CMK (cell line): ENCODE measurements around the gene FBXW12.
"Not testable (repeated sequence)": the region's sequence is repeated elsewhere in the genome, so short reads cannot be mapped to it uniquely, and the experiment has no call there.

Experiments used
- DNase-seq: peaks from one replicate; pipeline ENCODE4 v3.0.0-alpha.2; 2010; ENCODE audit warnings: low read depth

FBXW12 gene

GRCh38 chr3:48371651-48372376, at the start of gene FBXW12:
Gene FBXW12 (plus strand): TSS chr3:48372219. CDS start chr3:48372768, 549 bp downstream.
- no peak for DNase-seq

- DNase-seq = not testable (repeated sequence)
These were observed 40.1 kb upstream of the FBXW12 start for GRCh38 chr3:48331706-48332435.

- not testable (repeated sequence) for DNase-seq
These were observed 38.4 kb upstream of the FBXW12 start, which contains the start of gene SPINK8 for GRCh38 chr3:48333346-48334245. Gene SPINK8 (minus strand): TSS chr3:48333661. CDS start chr3:48328341, 5,320 bp downstream.

GRCh38 chr3:48334605-48335004, 37.4 kb upstream of the FBXW12 start:
- no peak for DNase-seq

GRCh38 chr3:48335286-48335685, 36.7 kb upstream of the FBXW12 start:
- DNase-seq = not testable (repeated sequence)

- DNase-seq = not testable (repeated sequence)
These were observed 34.5 kb upstream of the FBXW12 start for GRCh38 chr3:48337536-48337935.

- DNase-seq = no peak
These were observed 33.4 kb upstream of the FBXW12 start for GRCh38 chr3:48338635-48339034.

GRCh38 chr3:48343432-48343831, 28.6 kb upstream of the FBXW12 start:
- no peak for DNase-seq

- peak; percentile 14 for DNase-seq
These were observed 27.0 kb upstream of the FBXW12 start for GRCh38 chr3:48344867-48345507.

- DNase-seq = no peak
These were observed 26.0 kb upstream of the FBXW12 start for GRCh38 chr3:48345946-48346572.

GRCh38 chr3:48347500-48347899, 24.5 kb upstream of the FBXW12 start:
- no peak for DNase-seq

GRCh38 chr3:48352546-48352945, 19.5 kb upstream of the FBXW12 start:
- DNase-seq = no peak

GRCh38 chr3:48353987-48354386, 18.0 kb upstream of the FBXW12 start:
- no peak for DNase-seq

GRCh38 chr3:48356419-48356818, 15.6 kb upstream of the FBXW12 start:
- DNase-seq = no peak

GRCh38 chr3:48361928-48362327, 10.1 kb upstream of the FBXW12 start:
- DNase-seq = no peak

GRCh38 chr3:48364840-48365239, 7.2 kb upstream of the FBXW12 start:
- DNase-seq = no peak

GRCh38 chr3:48367201-48367600, 4.8 kb upstream of the FBXW12 start:
- no peak for DNase-seq

GRCh38 chr3:48369693-48370332, 2.2 kb upstream of the FBXW12 start:
- DNase-seq = no peak

- no peak for DNase-seq
These were observed 1.7 kb upstream of the FBXW12 start for GRCh38 chr3:48370333-48370713.

GRCh38 chr3:48372377-48372770, 355 bp downstream of the FBXW12 start:
- no peak for DNase-seq
